GM18519 (cell line): Measurements from ENCODE around the gene RHOV.

Experiments used
- ATAC-seq: cut with Tn5 transposase; IDR thresholded peaks from one replicate; pipeline ENCODE4 v1.9.1; 2021; ENCODE audit warnings: mild to moderate bottlenecking, moderate library complexity; ENCODE audit not compliant: unreplicated experiment, low FRiP score

Gene RHOV

DNA sequence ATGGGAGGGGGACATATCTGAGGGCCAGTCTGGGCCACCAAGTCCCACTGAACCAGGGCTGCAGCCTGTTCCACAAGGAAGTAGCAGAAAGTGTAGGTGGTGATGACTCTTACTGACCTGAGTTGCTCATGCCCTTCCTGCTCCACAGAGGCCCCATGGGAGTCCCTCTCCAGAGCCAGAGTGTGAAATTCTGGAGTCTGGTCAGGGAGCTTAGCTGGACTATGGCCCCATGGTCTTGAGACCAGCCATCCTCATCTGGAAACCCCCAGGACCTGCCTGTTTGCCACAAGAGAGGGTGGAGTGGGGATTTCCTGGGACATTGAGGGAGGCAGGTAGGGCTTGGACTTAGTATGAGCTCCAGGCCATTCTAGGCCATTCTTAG lies 27.2 kb downstream of the RHOV start:
- ATAC-seq: no peak

DNA sequence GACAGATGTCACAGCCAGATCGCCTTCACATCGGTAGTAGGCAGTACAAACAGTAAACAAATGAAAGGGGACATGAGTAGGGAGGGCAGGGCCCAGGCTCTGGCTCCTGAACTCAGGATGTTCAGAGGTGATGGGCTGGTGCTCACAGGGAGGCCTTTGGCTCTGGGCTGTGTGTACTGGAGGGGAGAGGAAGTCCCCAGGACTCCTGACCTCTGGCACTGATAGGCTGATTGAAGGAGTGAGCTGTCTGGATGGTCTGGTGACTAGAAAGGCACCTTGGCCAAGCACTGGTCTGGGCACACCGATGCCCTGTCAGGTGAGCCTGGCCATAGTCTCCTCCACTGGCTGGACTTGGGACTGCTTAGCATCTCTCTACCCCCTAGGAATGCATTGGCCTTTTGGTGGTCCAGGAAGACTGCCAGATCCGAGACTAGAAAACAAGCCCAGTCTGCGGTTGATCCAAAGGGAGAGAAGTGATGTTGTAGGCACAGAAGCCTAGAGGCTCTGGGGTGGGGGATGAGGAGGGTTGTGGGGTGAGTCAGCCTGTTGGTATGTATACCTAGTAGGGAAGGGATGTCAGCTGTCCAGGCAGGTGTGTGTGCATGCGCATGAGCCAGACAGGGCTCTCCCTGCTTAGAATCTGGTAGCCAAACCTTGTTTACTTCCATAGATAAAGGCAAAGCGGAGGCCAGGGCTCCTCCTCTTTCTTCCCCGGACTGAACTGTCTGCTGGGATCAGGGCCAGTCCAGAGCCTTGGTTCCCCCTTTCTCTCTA lies 28.3 kb downstream of the RHOV start:
- no peak for ATAC-seq

DNA sequence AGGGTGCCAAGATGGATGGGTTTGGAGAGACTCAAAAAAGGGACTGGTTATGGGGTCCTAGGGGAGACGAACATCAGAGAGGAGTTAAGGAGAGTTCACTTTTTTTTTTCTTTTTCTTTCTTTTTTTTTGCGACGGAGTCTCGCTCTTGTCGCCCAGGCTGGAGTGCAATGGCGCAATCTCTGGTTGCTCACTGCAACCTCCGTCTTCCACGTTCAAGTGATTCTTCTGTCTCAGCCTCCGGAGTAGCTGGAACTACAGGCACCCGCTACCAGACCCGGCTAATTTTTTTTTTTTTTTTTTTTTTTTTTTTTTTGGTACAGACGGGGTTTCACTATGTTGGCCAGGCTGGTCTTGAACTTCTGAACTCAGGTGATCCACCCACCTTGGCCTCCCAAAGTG lies 29.0 kb downstream of the RHOV start:
- no peak for ATAC-seq

DNA sequence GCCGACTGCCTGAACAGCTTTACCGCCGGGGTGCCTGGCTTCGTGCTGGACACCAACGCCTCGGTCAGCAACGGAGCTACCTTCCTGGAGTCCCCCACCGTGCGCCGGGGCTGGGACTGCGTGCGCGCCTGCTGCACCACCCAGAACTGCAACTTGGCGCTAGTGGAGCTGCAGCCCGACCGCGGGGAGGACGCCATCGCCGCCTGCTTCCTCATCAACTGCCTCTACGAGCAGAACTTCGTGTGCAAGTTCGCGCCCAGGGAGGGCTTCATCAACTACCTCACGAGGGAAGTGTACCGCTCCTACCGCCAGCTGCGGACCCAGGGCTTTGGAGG lies 29.4 kb downstream of the RHOV start:
- ATAC-seq: no peak

DNA sequence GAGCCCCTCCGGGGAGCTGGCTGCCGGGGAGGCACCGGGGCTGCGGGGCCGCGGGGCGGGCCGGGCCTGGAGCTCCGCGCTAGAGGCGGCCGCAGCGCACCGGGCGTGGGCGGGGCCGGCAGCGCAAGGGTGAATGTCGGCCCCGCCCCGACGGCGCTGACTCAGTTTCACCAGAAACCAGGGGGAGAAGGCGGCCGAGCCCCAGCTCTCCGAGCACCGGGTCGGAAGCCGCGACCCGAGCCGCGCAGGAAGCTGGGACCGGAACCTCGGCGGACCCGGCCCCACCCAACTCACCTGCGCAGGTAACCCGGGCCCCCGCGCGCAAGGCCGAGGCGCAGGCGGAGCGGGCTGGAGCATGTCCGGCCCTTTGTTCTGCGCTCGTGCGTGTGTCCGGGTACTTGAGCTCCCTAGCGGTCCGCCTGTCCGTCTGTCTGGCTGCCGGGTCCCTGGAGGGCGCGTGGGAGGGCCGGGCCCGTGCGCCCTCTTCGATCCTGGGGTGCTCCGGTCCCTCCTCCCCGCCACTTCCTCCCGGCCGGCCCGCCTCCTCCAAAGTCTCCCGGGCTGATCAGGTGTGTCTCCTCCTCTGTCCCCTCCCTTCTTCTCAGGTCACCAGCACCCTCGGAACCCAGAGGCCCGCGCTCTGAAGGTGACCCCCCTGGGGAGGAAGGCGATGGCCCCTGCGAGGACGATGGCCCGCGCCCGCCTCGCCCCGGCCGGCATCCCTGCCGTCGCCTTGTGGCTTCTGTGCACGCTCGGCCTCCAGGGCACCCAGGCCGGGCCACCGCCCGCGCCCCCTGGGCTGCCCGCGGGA lies 29.9 kb downstream of the RHOV start, which contains the start of gene SPINT1:
Gene SPINT1, plus strand, starts transcription at position 164 of the 811 bp plus-strand sequence. Its CDS starts 507 bp downstream, at position 671.
- ATAC-seq: no peak

DNA sequence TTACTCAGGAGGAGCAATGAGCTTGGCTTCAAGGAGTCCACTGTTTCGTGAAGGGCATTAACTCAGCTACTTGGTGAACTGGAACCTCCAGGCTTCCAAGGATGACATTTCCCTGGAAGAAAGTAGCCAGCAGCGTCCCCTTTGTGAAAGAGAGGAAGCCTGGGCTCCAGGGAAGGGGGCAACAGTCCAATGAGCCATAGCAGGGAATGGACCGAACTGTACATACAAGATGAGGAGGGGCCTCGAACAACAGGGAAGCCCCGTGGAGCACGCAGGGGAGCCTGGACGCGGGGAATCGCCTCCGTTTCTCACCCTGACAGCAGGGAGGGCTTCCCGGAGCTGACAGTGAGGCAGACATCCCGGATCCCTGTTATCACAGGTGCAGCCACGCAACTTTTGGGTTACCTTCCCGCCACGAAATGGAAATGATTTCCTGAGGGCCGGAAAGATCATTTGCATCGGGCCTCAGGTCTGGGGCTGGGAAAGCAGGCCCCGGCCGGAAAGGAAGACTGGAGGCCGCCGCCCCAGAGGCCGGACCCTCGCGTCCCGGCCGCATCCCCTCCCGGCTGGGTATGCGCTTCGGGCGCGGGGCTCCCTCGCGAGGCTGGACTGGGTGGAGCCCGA lies 30.7 kb downstream of the RHOV start:
- ATAC-seq: no peak

DNA sequence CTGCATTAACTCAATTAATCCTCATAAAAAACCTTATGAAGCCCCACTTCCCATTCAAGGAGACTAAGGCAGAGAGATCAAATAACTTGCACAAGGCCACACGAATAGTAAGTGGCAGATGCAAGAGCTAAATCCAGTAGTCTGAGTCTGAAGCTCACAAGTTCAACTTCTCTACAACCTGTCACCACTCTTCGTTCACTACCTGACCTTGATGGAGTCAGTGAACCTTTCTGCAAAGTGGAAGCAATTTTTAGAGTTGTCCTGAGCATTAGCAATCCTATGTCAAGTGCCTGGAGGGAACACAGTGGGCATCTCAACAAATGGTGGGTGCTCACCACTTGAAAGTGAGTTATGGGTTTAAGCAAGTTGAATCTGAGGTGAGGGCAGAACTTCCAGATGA lies 32.3 kb downstream of the RHOV start:
- no peak for ATAC-seq

DNA sequence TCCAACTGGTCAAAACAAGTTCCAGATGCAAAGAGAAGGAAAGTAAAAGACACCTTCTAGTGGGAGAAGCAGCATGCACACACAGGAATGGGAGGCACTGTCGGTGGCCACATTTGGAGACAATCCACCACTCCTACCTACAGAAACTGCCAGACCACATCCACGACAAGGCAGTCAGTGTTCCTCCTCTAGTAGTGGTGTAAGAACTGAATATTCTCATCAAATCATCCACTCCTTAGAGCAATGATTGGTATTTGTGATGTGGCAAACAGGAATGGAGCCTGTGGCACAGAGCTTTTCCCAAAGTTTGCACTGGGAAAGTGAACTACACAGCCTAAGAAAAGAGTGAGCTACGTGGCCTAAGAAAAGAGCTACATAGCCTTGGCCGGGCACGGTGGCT lies 35.3 kb downstream of the RHOV start:
- no peak for ATAC-seq

DNA sequence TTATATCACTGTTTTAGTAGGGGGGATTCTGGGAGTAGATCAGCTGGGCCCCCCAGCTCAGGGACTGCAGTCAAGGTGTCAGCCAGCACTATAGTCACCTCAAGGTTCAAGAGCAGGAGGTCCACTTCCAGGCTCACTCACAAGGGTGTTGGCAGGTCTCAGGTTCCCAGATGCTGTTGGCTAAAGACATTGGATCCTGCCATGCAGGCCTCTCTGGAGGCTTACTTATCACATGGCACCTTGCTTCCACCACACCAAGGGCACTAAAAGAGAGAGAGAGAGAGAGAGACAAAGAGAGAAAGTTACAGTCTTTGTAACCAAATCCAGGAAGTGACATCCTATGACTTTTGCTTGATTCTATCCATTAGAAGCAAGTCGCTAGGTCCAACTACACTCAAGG lies 38.0 kb downstream of the RHOV start:
- ATAC-seq: no peak

DNA sequence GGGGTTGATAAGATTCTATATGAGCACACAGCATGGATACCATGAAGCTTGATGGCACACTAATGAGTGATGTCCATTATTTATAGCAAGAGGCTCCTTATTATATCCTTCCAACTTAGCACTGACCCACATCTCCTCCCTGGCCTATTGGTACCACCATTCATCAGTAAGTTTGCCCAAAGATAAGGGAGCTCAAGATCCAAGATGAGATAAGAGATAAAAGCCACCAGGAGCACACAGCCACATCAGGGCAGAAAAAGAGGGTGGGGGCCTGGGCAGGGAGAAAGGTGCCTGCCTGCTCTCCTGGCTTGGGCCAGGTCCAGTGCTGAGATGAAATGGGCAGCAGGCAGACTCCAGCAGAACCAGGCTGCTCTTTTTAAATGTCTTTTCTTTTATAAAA lies 41.1 kb downstream of the RHOV start:
- ATAC-seq: no peak

DNA sequence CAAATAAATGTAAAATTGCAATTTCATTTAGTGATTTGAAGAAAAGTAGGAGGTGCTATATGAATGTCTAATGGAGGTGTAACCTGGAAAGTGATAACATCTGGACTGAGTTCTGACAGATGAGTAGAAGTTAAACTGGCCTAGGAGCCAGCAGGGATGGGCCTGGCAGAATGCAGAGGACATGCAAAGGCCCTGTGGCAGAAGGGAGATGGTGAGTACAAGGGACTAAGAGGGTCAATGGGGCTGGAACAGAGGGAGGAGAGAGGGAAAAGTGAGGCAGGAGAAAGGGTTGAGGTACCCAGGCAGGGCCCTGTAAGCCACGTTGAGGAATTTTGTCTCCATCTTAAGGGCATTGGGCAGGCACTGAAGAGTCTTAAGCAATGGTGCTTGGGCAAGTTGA lies 42.2 kb downstream of the RHOV start:
- ATAC-seq: no peak

DNA sequence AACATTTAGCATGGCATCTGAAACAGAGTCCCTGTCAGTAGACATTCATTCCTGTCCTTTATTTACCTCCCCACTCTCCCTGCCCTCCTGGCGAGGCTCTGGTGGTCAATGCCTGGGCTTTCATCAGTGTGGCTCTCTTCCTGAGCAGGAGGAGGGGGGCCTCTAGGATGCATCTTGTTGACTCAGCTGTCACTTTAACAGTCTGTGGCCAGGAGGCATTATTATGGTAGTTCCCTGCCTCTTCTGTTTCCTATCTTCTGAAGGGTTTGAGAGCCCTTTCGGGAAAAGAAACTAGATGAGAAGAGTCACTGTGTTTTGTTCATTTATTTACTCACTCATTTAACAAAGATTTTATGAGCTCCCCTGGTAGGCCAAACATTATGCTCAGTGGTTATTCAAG lies 43.1 kb downstream of the RHOV start:
- no peak for ATAC-seq

DNA sequence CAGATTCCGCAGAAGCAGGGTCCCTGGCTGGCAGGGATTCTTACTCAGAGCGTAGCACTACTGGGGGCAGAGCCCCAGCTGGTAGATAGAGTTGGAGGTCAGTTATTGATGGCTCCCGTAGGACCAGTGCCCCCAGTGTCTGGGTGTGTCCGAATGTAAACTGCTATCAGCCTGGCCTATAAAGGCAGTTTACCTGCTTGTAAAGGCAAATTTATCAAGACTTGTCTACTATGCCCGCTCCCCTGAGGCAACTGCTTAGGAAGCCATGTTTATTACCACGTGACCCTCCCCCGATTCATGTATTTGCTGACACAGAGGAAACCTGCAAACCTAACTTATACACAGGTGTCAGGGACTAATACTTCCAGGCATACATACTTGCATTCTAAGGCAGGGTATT lies 44.9 kb downstream of the RHOV start:
- ATAC-seq: no peak

DNA sequence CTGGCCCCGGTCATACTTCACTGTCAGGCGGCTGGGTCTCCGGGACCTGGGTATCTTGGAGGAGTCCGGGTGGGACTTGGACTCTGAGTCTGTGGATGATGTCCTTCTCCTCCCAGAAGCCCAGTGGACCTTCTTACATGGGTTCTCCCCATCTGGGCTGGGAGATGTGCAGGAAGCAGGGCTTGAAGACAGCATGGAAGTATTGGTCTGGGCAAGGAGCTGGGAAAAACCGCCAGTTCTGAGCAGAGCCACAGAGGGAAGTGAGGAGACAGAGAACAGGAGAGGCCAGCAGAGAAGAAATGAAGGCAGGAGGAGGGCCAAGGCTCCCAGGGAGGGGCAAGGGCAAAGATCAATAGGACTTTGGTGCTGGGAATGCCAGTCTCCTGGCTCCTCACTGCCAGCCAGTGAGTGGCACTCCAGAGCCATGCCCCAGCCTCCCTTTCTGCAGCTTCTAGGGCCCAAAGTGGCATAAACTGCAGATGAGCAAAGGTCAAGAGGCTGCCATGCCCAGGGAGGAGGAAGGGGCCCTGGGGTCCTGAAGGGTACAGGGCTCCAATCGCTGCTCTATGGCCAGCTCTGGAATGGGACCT lies 45.5 kb downstream of the RHOV start, which contains the start of gene PPP1R14D:
Gene PPP1R14D, minus strand, starts transcription at position 262 of the 590 bp plus-strand sequence. Its CDS starts 67 bp downstream, at position 195.
- ATAC-seq: no peak

DNA sequence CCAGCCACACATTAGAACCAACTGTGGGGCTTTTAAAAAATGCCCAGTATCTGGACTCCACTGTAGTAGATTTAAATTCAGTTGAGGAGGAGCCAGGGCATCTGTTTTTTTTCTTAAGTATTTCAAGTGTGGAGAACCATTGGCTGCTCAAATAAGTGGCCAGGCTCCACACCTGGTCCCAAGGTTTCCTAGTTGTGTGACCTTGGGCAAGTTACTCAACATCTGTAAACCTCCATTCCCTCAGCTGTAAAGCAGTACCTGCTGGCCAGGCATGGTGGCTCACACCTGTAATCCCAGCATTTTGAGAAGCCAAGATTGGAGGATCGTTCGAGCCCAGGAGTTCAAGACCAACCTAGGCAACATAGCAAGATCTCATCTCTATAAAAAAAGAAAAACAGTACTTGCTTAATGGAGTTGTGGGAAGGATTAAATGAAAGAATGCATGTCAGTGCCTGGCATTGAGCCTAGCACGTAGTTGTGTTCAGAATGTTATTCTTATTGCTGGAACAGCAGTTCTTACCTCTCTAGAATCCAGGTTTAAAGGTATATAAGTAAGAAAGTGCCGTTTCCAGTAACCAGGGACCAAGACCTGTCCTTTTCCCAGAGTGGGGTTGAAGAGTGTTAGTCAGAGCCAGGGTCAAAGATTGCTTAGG lies 47.5 kb downstream of the RHOV start:
- no peak for ATAC-seq

DNA sequence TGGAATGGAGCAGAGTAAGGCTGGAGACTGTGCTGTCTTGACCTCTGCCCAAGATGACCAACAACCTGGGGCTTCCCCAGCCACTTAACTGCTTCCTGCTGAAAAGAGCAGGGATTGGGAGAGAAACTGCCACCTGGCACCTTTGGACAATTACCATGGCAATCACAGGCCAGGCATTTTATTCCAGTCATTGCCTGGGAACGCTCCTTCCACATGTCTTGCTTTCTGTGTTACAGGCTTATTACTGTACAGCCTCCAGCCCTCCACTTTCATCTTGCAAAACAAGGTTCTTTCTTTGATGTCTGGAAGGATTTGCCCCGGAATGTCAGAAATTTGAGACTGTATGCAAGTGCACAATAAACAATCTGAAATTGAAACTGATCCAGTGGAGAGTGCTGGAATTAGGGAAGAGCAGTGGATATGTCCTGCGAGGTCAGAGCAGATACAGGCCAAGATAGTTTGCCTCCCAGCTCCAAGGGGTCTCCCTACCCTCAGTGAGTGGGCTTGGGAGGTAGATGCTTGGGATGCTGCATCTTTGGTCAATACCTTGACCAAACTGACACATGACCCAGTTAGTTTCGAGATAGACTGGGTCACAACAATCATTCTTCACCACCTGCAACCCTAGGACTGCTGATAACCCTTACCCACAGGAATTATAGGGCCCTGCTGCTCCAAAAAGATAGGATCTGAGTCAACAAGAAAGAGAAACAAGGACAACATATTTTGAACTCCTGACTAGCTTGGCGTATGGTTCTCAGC lies 48.2 kb downstream of the RHOV start:
- ATAC-seq: no peak

DNA sequence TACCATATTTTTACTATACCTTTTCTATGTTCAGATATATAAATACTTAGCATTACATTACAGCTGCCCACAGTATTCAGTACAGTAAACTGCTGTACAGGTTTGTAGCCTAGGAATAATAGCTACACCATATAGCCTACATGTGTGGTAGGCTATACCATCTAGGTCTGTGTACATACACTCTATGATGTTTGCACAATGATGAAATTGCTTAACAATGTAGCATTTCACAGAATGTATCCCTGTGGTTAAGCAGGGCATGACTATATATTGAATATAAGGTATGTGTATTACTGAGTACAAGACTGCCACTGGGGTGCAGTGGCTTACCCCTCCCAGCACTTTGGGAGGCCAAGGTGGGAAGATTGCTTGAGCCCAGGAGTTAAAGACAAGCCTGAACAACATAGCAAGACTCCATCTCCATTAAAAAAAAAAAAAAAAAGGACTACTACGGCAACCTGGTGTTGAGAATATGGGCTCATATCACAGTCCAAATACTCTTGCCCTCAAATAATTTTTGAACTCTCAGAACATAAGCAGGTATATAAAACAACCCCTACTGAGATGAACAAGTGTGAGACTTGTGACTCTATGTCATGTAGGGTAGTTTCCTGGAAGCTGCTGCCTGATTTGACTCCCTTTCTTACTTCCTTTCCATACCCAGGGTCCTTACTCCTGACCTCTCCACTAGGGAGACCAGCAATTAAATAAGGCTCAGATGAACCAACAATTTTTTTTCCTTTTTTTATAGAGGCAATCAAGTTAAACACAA lies 50.3 kb downstream of the RHOV start:
- ATAC-seq: no peak
